KG1 (cell line): ENCODE results near the gene CASP7.

Source experiments
- DNase-seq: peaks from one replicate; lab custom pipeline; 2025; lab: John Stamatoyannopoulos, UW

Gene CASP7

DNA sequence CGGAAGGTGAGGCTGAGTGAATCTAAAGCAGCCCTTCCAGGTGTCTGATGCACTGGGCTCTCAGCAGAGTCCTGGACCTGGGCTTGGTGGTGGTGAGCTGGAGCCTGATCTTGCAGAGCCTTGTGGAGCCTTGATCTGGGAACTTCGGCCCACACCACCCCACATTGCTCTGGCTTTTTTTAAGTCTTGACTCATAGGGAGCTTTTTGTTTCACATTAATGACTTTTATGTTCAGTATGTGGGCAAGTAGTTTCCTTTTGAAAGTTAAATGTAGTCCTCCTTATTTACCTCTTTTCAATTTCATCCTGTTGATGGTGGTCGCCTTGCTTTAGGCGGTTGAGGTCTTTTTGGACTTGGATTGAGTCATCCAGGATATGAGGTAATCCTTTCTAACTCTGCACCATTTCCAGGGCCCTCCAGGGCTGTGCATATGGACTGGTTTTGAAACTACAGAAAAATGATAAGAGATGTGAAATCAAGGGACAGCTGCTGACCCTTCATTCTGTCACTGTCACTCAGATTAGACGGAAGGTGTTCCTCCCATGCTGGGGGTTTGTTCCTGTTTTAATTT lies 12.9 kb upstream of the CASP7 start:
- DNase-seq, result no peak

DNA sequence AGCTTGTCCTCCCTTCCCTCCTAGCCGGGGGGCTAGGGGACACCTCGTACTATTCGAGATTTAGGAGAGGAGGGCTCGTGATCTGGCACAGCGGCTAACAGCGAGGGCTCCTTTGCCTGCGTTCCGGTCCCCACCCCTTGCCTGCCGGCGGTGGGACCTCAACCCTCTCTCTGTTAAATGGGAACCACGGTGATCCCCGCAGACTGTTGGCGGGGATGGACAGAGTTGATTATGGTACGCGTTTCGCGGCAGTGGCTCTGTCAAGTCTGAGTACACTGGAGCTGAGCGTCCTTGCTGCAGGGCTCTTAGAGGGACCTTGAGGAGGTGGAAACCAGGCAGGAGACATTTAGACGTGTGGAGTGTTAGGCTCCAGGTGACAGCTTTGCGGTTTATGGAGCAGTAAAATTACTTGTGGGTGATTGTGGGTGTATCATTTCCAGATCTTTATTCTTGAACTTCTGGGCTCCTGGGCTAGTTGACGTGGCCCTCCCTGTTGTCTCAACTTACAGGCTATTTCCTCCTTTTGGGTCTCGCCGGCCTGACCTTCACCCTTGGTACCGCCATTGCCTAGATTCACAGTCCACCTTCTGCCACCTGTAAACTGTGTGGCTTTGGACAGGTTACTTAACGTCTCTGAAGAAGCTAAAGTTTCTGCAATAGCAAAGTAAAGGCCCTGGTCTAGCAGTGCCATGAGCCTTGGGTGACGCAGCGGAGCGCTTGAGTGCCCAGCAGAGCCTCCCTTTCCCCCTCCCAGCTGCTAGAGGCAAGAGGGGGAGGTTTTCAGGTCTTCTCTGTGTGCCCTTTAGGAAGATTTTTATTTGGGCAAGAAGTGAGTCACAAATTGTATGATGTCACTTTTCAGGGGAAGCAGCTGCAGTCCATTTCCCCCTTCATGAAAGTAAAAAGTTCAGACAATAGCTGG lies 739 bp downstream of the CASP7 start:
- DNase-seq, result peak; percentile 57

- no peak for DNase-seq
Observed at GRCh38 chr10:113681533-113682470, 2.1 kb downstream of the CASP7 start.

DNA sequence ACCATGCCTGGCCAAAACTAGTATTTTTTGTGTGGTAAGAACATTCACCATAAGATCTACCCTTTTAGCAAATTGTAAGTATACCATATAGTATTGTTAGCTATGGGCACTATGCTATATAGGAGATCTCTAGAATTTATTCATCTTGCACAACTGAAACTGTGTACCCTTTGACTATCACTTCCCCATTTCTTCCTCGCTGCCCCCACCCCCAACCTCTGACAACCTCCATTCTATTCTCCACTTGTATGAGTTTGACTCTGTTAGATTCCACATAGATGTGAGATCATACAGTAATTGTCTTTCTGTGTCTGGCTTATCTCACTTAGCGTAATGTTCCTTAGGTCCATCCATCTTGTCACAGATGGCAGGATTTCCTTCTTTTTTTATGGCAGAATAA lies 3.6 kb downstream of the CASP7 start:
- no peak for DNase-seq

DNA sequence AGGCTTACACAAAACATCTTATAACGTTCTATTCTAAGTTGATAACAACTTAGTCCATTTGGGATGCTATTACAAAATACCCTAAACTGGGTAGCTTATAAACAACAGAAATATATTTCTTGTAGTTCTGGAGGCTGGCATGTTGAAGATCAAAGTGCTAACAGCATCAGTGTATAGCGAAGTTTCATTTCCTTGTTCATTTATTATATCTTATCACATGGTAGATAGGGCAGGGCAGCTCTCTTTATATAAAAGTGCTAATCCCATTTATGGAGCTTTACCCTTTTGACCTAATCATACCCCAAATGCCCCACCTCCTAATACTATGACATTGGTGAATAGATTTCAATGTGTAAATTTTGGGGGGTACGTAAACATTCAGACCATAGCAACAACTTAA lies 6.3 kb downstream of the CASP7 start:
- no peak for DNase-seq

DNA sequence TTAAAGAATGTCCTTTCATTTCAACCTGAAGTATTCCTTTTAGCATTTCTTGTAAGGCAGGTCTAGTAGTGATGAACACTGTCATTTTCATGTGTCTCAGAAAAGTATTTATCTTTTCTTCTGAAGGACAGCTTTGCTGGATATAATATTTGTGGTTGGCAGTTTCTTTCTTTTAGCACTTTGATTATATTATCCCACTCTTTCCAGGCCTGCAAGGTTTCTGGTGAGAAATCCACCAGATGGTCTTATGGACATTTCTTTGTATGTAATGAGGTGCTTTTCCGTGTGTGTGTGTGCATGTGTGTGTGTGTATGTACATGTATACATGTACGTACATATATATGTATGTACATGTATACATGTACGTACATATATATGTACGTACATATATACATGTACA lies 7.3 kb downstream of the CASP7 start:
- no peak for DNase-seq

GRCh38 chr10:113689057-113689456 lies 9.3 kb downstream of the CASP7 start:
- DNase-seq, result no peak

DNA sequence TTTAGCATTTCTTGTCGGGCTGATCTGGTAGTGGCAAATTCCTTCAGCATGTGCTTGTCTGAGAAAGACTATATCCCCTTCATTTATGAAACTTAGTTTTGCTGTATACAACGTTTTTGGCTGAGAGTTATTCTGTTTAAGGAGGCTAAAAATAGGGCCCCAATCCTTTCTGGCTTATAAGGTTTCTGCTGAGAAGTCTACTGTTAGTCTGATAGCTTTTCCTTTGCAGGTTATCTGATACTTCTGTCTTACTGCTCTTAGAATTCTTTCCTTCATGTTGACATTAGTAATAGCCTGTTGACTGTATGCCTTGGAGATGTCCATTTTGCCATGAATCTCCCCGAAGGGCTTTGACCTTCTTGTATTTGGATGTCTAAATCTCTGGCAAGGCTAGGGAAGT lies 9.9 kb downstream of the CASP7 start:
- DNase-seq, result no peak

DNA sequence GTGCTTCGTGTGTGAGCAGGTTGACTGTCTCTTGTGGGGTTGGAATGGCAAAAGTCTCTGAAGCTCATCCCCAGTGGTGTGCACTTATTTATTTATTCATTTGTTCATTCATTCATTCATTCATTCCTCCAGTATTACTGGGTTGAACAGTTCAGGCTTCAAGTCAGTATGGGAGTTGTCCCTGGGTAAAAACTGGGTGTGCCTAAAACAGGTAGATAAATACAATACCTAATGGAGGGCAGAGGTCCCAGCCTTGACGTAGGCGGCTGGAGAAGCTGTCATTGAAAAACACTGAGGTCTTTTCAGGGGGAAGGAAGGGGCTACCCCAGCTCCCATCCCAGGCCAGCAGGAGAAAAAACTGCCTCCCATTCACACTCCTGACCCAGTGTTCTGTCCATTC lies 11.0 kb downstream of the CASP7 start:
- no peak for DNase-seq

DNA sequence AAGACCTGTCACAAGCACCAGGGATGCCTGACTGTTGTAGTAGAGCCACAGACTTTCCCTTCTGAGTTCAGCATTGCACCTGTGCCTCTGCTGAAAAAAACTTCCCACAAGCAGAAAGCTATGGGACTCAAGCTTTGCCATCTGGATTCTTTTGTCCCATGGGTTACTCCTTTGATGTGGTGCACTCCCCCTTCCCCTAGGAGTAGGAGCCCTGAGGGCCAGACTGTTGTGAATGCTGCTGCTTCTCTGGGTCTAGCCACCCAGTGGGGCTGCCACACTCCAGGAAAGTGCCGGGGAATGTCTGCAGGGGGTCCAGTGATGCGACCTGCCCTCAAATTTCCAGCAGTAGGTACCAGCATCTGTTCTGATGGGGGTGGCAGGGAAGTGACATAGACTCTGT lies 11.7 kb downstream of the CASP7 start:
- DNase-seq, result no peak

- no peak for DNase-seq
Observed at GRCh38 chr10:113692271-113692670, 12.6 kb downstream of the CASP7 start.

DNA sequence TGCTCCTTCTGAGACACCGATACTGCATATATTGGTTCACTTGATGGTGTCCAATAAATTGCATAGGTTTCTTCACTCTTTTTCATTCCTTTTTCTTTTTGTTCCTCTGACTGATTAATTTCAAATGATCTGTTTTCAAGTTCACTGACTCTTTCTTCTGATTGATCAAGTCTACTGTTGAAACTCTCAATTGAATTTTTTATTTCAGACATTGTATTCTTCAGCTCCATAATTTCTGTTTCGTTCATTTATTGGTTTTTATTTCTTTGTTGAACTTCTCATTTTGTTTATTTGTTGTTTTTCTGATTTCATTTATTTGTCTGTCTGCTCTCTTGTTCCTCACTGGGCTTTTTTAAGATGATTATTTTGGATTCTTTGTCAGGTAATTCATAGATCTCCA lies 13.6 kb downstream of the CASP7 start:
- DNase-seq, result no peak

GRCh38 chr10:113695691-113696090 lies 16.0 kb downstream of the CASP7 start:
- no peak for DNase-seq

DNA sequence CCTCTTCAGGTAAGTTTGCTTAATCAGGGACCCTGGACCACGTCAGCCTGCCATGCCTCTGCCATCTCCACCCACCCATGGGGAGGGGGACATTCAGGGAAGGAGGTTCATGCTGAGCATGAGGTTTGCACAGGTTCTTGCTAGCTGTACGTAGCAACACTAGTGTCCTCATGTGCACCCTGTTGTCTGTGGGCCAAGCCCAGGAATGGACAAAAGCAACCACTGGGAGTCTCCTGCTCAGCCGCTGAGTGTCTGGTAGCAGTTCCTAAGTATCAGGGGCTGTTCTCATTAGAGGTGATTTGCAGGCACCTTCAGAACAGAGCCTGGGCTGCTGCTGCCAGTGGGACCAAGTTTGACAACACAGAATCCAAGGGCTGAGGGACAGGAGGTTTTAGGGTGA lies 17.9 kb downstream of the CASP7 start:
- no peak for DNase-seq

DNA sequence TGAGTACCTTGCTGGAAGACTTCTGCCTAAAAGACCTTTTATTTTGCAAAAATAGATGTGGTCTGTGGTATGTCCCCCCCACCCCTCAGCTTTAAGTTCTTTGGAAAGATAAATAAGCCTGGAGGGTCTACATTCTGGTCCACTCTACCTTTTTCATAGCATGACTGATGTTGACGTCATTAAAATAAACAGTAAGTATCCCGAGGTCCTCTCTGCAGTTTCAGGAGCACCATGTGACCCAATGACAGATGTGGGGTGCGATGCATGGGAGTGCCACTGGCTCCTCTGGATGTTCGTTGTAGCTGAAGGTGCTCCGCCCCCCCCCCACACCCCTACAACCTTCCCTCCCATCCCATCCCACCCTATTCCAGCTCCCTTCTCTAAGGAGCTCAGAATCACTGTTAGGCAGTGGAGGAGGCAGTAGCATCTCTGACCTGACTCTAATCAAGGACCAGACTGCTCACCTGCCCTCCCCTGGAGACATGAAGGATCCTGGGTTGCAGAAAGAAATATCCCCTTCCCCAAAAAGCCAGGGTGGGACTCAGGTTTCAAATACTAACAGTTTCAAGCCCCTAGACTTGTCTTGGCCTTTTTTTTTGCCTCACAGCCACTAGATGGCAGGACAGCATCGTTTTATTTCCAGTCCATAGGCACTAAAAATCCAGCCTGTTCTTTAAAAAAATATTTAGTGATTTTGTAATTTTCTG lies 25.1 kb downstream of the CASP7 start:
- DNase-seq, result no peak

- DNase-seq, result no peak
Observed at GRCh38 chr10:113705344-113705652, 25.6 kb downstream of the CASP7 start.

DNA sequence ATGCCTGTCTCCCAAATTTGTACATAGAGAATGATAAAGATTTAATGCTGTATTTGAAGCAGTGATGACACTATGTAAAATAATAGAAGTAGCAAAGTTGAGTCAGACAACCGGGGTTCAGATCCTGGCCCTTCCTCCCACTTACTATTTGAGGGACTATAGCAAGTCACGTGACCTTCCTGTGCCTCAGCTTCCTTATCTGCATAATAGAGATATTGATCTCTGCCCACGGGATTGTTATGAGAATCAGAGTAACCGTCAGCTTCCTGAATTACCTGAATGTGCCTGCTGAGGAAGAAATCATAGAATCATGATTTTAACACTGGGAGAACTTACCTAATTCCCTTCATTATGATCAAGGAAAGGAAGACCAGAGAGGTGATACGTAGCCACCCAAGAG lies 26.9 kb downstream of the CASP7 start:
- DNase-seq, result no peak

DNA sequence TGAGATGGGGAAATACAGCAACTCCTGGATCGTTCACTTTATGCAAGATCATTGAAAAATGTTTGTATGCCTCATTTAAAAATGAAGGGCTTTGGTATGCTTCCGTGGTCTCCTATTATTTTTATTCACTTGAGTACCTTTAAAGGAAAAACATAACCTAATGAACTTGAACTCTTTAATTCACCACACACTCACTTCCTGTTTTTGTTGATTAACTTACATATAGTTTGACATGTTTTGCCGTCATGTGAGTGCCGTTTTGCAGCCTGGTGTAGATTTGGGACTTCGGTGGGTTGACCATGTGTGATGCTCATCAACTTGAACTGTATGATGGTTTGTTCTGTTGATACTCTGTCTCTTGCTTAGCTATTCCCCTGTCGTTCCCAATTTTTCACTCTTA lies 28.9 kb downstream of the CASP7 start:
- no peak for DNase-seq

- no peak for DNase-seq
Observed at GRCh38 chr10:113709221-113709838, 29.6 kb downstream of the CASP7 start.

DNA sequence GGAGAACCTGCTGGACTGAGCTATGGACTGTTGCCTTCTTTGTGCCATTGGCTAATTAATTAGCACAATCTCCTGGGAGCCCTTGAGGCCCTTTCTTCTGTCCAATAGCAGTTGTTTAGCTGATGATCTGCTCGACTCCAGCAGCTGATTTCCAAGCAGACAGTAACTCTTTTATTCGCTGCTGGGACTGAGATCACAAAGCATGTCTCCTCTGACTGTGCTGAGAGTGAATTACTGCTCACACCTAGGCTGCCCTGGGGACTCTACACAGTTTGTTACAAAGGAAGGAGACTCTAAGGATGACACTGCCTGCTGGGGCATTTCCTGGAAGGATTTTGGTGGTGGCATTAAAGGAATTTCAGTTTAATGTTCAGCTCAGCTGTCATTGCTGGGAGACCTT lies 31.4 kb downstream of the CASP7 start:
- no peak for DNase-seq

DNA sequence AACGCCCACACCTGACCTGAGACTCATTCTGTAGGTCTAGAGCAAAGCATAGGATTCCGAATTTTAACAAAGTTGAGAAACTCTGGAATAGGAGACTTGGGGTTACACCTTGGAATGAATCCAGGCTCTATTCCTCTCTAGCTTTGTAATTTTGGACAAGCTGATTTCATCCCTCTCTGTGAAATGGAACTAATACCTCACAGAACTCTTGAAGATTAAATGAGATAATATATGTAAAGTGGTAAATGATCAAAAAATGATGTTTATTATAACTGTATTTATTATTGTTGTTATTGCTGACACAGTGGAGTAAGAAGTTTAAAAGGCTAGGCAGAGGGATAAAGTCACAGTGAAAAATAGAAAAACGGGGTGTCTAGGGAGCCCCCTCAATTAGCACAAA lies 32.3 kb downstream of the CASP7 start:
- no peak for DNase-seq
